HuH-7.5 (cell line): Measurements from ENCODE around the gene NDST1.

ENCODE experiments used
- DNase-seq: peaks from one replicate; pipeline ENCODE4 v3.0.0; 2011; ENCODE audit warnings: low spot score

Gene NDST1

DNA sequence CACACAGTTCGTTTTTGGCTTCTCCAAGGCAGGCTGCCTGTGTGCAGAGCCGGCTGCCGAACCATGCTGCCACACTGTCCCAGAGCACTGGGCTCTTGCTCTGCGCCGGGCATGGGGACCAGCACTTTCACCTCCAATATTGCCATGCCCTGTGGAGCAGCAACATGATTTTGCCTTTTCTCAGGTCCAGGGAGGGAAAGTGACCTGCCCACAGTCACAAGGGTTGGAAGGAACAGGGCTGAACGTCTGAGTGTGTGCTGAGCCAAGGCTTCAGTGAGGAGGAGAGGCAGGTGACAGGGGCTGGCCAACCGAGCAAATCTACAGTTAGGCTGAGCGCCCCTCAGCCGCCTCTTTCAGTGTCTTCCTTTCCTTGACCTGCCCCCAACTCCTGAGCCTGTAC lies 98.5 kb downstream of the NDST1 start:
- DNase-seq = no peak

- no peak for DNase-seq
Observed at GRCh38 chr5:150607105-150607504, 99.2 kb downstream of the NDST1 start.
